Activated CD4-positive, alpha-beta T cell treated with anti-CD3 and anti-CD28 coated beads, Interleukin-10, Interleukin-2, amounts not matched to agents 100 ng/mL and 50 ng/mL, durations not matched to agents 16 hours and 8 hours (primary cell): ENCODE measurements around the gene FOXO1.
A peak's percentile ranks its signal among the peaks of the same experiment; 100 is the strongest.

ENCODE experiments used
- DNase-seq: peaks from one replicate; pipeline ENCODE4 v3.0.0-alpha.2; 2020

FOXO1 gene

GRCh38 chr13:40635315-40635995 is 31.0 kb downstream of the FOXO1 start:
- DNase-seq: peak; percentile 46

GRCh38 chr13:40632915-40633314 is 33.5 kb downstream of the FOXO1 start:
- DNase-seq: no peak

GRCh38 chr13:40631605-40632004 is 34.8 kb downstream of the FOXO1 start:
- DNase-seq: no peak

GRCh38 chr13:40629678-40630384 is 36.6 kb downstream of the FOXO1 start:
- DNase-seq: peak; percentile 47

- no peak for DNase-seq
Observed at GRCh38 chr13:40626977-40627376, 39.5 kb downstream of the FOXO1 start.

GRCh38 chr13:40626561-40626960 is 39.9 kb downstream of the FOXO1 start:
- DNase-seq: no peak

- no peak for DNase-seq
Observed at GRCh38 chr13:40624986-40625385, 41.5 kb downstream of the FOXO1 start.

- peak; percentile 47 for DNase-seq
Observed at GRCh38 chr13:40624383-40624782, 42.1 kb downstream of the FOXO1 start.

- DNase-seq: no peak
Observed at GRCh38 chr13:40622761-40623160, 43.7 kb downstream of the FOXO1 start.

GRCh38 chr13:40622246-40622645 is 44.2 kb downstream of the FOXO1 start:
- DNase-seq: no peak

- no peak for DNase-seq
Observed at GRCh38 chr13:40619479-40619814, 47.0 kb downstream of the FOXO1 start.

- no peak for DNase-seq
Observed at GRCh38 chr13:40618581-40619478, 47.6 kb downstream of the FOXO1 start.

- DNase-seq: no peak
Observed at GRCh38 chr13:40617801-40618356, 48.6 kb downstream of the FOXO1 start.

- DNase-seq: no peak
Observed at GRCh38 chr13:40615619-40616018, 50.8 kb downstream of the FOXO1 start.

GRCh38 chr13:40613914-40614313 is 52.5 kb downstream of the FOXO1 start:
- DNase-seq: no peak

- peak; percentile 76 for DNase-seq
Observed at GRCh38 chr13:40613192-40613818, 53.1 kb downstream of the FOXO1 start.

- no peak for DNase-seq
Observed at GRCh38 chr13:40612041-40612440, 54.4 kb downstream of the FOXO1 start.

- DNase-seq: no peak
Observed at GRCh38 chr13:40611635-40612034, 54.8 kb downstream of the FOXO1 start.

- DNase-seq: no peak
Observed at GRCh38 chr13:40611004-40611403, 55.4 kb downstream of the FOXO1 start.

GRCh38 chr13:40609972-40610726 is 56.3 kb downstream of the FOXO1 start:
- no peak for DNase-seq

GRCh38 chr13:40608308-40608707 is 58.1 kb downstream of the FOXO1 start:
- DNase-seq: no peak

- no peak for DNase-seq
Observed at GRCh38 chr13:40605573-40605972, 60.9 kb downstream of the FOXO1 start.
